GM19397 (cell line): ENCODE results near the gene DLG2.

Experiments
- ATAC-seq: cut with Tn5 transposase; IDR thresholded peaks from one replicate; pipeline ENCODE4 v1.9.1; 2021; ENCODE audit warnings: mild to moderate bottlenecking, moderate library complexity; ENCODE audit not compliant: unreplicated experiment

DLG2 gene

DNA sequence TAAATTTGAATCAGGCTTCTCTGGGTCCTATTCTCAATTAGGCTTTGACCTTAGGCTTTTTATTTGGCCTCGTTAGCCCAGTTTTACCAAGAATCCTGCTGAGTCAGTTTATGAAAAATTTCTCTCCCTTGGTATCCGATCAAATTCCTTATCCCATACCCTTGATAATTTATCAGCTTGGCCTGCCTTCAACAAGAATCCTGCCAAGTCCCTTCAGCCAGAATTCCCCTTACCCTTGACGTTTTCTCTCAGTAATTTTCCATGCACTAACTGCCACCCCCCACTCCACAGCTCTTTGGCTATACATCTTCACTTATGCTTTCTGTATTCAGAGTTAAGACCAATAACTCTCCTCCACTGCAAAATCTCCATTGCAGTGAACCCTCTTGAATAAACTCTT is 1530.0 kb downstream of the DLG2 start:
- ATAC-seq, result no peak

DNA sequence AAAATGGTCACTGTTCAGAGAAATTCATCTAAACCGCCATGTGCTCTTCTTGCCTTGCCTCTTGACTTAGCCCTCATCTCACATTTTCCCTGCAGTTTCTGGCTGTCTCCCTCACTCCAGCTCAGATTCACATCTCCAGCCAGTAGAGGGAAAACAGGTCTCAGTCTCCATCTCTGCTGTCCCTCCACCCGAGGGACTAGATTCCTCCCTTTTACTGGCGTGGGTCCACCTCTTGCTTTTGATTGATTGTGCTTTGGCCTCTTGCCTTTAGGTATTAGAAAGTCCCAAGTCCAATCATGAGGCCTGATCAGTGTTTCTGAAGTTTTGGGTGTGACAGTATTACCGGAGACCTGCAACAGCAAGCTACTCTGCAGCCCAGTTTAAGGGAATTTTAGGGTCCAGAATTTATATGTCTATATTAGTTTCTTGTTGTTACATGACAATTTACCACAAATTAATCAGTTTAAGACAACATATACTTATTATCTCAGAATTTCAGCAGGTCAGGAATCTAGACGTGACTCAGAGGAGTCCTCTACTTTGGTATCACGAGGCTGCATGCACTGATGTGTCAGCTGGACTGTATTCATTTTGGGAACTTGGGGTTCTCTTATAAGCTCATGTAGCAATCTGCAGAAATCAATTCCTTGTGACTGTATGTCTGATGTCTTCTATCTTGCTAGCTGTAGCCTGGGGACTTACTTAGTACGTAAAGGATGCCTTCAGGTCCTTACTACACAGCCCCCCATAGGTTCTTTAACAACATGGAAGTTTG is 1535.7 kb downstream of the DLG2 start:
- ATAC-seq, result no peak

DNA sequence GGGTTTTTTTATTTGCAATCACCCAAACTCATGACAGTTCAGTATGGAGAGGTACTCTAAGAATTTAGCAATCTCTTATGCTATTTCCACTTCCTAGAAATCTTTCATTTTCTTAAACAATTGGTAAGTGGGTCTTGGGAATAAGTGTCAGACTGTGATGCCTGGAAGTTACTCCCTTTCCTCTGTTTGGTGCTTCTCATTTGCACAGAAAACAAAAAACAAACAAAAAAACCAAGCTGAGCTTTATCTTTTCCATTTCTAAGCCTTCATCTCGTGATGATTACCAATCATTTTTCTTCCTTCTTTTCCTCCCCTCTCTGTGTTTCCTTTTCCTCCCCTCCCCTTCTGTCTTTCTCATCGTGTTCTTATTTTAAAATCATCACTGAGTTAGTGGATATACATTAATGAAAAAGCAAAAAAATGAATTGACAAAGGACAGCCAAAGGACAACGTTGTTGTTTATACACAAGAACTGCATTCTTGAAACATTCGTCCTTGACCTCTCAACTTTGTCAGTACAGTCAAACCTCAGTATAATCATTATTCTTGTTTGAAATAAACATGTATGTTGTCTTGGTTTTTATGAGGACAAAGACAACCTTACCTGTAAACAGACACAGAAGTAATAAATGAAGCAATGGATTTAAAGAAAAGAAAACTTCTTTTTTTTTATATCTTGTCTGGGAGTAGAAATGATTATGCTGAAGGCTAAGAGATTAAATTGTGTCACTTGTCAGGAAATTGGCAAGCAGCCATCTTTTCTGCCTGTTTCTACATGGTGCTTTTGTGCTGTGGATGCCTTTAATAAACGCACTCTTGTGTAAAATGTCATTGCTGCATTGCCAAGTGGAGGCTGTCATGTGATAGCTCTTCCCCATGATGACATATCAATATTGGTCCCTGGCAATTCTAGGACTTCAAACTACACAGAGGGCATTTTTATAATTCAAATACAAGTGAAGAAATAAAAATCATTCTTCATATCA is 1537.8 kb downstream of the DLG2 start:
- ATAC-seq, result no peak

GRCh38 chr11:84071851-84072250 is 1555.3 kb downstream of the DLG2 start:
- no peak for ATAC-seq

DNA sequence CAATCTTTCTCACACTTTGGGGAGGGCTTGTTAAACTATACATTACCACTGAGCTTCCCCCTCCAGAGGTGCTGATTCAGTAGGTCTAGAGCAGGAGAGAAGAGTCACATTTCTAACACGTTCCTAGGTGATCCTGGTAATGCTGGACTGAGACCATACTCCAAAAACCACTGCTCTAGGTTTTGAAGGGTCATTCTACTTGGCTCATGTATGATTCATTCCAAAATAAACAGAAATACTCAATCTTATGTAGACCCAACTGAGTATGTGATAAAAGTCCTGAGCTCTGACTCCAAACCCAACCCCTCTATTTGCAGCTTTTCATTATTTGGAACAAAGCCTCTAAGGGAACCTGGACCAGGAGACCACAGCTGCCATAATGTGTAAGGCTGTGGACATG is 1558.1 kb downstream of the DLG2 start:
- ATAC-seq, result no peak

DNA sequence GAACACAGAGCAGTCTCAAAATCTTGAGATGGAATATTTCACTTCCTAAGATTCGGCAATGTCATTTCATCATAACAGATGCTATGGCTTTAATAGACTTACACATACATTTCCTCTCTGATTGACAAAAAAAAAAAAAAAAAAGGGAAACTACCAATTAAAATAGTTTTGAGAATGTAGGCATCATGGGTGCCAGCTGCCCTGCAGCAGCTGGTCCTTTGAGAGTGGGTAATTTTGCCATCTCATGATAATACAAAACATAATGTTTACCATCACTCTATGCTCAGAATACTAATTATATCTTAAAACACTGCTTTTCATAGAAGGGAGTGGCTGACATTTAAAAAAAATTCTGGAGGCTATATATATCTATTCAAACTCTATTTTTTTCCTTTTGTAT is 1565.4 kb downstream of the DLG2 start:
- ATAC-seq, result no peak

GRCh38 chr11:84056653-84057376 is 1570.3 kb downstream of the DLG2 start:
- ATAC-seq, result no peak

GRCh38 chr11:84045146-84045545 is 1582.0 kb downstream of the DLG2 start:
- ATAC-seq, result no peak

- ATAC-seq, result no peak
These were observed 1582.4 kb downstream of the DLG2 start for GRCh38 chr11:84044706-84045105.

GRCh38 chr11:84036664-84037194 is 1590.4 kb downstream of the DLG2 start:
- ATAC-seq, result no peak

GRCh38 chr11:84035645-84036044 is 1591.5 kb downstream of the DLG2 start:
- ATAC-seq, result no peak

DNA sequence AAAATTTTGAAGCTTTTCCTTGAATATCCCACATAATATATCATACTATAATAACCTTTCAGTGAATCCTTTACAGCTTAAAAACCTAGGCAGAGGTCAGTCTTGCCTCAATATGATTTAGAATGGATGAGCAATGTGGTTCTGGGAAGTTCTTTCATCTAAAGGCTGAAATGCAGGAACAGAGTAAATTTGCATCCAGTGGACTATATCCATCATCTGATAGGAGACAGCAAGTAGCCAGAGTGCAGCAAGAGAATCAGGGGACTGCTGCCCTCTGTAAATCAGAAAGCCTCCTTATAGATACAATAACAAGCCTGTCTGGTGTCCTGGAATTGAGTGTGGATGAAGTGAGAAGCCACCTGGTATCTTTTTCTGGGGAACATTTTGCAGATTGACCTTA is 1592.7 kb downstream of the DLG2 start:
- ATAC-seq, result no peak

DNA sequence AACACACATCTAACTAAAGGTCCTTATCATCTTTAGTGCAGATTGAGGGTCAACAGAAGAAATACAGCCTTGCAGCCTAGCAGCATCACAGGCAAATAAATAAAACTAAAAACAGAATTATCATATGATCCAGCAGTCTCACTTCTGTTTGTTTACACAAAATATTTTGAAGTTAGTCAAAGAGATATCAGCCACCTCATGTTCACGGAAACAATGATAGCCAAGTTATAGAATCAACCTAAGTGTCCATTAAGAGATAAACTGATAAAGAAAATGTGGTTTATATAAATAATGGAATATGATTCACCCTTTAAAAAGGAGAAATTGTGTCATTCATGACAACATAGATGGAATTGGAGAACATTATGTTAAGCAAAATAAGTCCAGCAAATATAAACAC is 1602.9 kb downstream of the DLG2 start:
- no peak for ATAC-seq

GRCh38 chr11:84022695-84023094 is 1604.4 kb downstream of the DLG2 start:
- no peak for ATAC-seq

GRCh38 chr11:84022201-84022600 is 1604.9 kb downstream of the DLG2 start:
- no peak for ATAC-seq

- no peak for ATAC-seq
These were observed 1605.9 kb downstream of the DLG2 start for GRCh38 chr11:84021291-84021690.

DNA sequence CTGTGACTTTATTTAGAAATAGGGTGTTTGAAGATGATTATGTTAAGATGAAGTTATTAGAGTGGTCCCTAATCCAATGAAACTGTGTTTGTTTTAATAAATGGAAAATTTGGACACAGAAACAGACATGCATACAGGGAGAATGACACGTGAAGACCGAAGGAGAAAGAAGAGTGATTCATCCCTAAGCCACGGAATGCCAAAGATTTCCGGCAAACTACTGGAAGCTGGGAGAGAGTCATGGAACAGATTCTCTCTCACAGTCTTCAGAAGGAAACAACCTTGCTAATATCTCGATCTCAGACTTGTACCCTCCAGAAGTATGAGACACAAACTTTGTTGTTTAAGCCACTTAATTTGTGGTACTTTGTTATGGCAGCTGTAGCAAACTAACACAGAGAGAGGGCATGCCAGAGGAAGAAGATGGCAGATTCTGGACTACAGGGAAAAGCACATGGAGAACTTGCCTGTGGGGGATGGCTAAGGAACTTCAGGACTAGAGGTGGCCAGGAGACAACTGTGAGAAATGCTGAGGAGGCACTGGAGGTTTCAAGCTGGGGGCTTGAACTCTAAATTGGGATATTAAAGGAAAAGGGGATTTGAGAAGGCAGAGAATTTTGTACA is 1607.5 kb downstream of the DLG2 start:
- no peak for ATAC-seq

DNA sequence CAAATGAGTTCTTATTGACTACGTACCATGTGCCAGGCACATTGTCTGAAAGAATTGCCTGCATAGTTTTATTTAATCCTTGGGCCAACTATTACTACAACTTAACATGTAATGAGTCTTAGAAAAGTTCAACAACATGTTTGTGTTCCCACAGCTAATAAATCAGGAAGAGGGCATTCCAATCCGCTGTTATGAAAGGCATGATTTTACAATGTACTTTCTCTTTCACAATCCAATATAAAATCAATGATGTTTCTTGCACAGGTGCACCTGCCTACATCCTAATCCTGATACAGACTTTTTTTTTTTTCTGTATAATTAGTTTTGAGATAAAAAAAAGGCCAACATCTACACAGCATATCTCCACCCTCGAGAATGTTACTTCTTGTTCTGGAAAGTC is 1612.6 kb downstream of the DLG2 start:
- ATAC-seq, result no peak

- no peak for ATAC-seq
These were observed 1614.8 kb downstream of the DLG2 start for GRCh38 chr11:84012171-84012826.

- ATAC-seq, result no peak
These were observed 1624.0 kb downstream of the DLG2 start for GRCh38 chr11:84003181-84003580.
